ENCODE data around the gene CREB3. TPM values are rescaled to one million over a fixed set of nuclear protein-coding genes. Genes with fewer than 3 reads are reported as not detected.

CREB3 gene
- total and polyA plus RNA-seq, 4 donors: 9.2 to 21.4 (median 18.1) TPM

DNA sequence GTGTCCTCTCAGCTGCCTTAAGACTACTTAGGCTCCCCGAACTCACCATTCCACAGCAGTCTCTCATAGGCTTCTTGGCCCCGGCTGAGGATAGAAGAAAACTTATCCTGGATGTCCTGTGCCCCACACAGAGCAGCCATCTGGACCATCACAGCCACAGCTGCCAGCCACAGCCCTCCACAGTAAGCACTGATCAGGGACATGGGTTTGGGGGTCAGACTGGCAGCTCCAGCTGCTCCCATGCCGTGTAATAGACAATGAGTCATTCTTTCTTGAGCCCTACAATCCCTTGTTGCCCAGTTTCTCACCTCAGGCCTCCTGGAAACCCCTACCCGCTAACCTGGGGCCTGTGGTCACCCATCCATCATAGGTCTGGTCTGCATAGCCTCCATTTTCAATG is 5.7 kb downstream of the CREB3 start:
- peaks cover 2 to 12% (median 6%) of the 10 kb centered on the region in 4 donors for H3K4me1 ChIP-seq (ENCODE audit: control insufficient read depth in 4 of 4, insufficient read depth in 4 of 4, low read length in 3 of 4)

DNA sequence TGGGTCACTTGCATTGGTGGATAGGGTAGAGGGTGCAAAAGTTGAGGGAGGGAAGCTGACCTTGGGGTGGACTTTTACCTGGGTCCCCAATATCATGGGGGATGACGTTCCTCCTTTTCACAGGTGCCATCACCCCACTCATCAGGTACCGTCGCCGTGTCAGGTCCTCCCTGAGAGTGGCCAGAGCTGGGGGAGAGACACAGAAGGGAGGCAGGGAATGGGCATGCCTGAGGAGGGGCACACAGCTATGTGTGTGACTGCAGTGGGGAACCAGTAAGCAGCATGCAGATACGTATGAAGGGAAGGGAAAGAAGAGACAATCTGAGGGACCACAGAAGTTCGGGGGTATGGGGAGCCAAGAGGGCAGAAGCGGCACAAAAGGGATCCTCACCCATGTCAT is 6.5 kb downstream of the CREB3 start:
- no peak for DNase-seq (ENCODE audit: low spot score)
- no peaks in the 10 kb centered on the region for H3K27me3 ChIP-seq (ENCODE audit: control insufficient read depth in 4 of 4, insufficient read depth in 4 of 4, low read length in 3 of 4)
- WGBS: 88% methylated on average over 7 of the region's 7 CpGs
- no peak overlapping the region for H3K27ac ChIP-seq (ENCODE audit: low read depth in 1 of 2, low read length in 2 of 2)
- H3K9me3 ChIP-seq (ENCODE audit: control insufficient read depth in 4 of 4, low read length in 3 of 4): no peaks in the 10 kb centered on the region
- H3K4me1 ChIP-seq (ENCODE audit: control insufficient read depth in 4 of 4, insufficient read depth in 4 of 4, low read length in 3 of 4): peaks cover 0 to 5% (median under 1%) of the 10 kb centered on the region in 4 donors
- H3K9ac ChIP-seq (ENCODE audit: low read depth in 1 of 2, low read length in 2 of 2): no peak overlapping the region
- H3K36me3 ChIP-seq (ENCODE audit: control insufficient read depth in 4 of 4, insufficient read depth in 3 of 4, low read depth in 1 of 4, low read length in 3 of 4): peaks cover 20 to 79% (median 66%) of the 10 kb centered on the region in 4 donors
- no peak overlapping the region for H3K4me3 ChIP-seq (ENCODE audit: low read depth in 1 of 3, low read length in 3 of 3)
- TF ChIP-seq TAF1 (conservative IDR thresholded peaks at IDR 0.05) (no peak), YY1 (IDR thresholded peaks at IDR 0.05) (no peak)

More for the DNA sequence above, 5.7 kb downstream of the CREB3 start:
- H3K36me3 ChIP-seq (ENCODE audit: control insufficient read depth in 4 of 4, insufficient read depth in 3 of 4, low read depth in 1 of 4, low read length in 3 of 4): peaks cover 20 to 71% (median 59%) of the 10 kb centered on the region in 4 donors
- no peaks in the 10 kb centered on the region for H3K27me3 ChIP-seq (ENCODE audit: control insufficient read depth in 4 of 4, insufficient read depth in 4 of 4, low read length in 3 of 4)
- H3K27ac ChIP-seq (ENCODE audit: low read depth in 1 of 2, low read length in 2 of 2): no peak overlapping the region
- TF ChIP-seq, protein P1, sequence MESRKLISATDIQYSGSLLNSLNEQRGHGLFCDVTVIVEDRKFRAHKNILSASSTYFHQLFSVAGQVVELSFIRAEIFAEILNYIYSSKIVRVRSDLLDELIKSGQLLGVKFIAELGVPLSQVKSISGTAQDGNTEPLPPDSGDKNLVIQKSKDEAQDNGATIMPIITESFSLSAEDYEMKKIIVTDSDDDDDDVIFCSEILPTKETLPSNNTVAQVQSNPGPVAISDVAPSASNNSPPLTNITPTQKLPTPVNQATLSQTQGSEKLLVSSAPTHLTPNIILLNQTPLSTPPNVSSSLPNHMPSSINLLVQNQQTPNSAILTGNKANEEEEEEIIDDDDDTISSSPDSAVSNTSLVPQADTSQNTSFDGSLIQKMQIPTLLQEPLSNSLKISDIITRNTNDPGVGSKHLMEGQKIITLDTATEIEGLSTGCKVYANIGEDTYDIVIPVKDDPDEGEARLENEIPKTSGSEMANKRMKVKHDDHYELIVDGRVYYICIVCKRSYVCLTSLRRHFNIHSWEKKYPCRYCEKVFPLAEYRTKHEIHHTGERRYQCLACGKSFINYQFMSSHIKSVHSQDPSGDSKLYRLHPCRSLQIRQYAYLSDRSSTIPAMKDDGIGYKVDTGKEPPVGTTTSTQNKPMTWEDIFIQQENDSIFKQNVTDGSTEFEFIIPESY (IDR thresholded peaks at IDR 0.05): no peak
- TF ChIP-seq SP1 (IDR thresholded peaks at IDR 0.05) (no peak), HNF4A (conservative IDR thresholded peaks at IDR 0.05) (no peak), FOXA2 (IDR thresholded peaks at IDR 0.05) (no peak), GABPA (IDR thresholded peaks at IDR 0.05 in 1 of 2, conservative IDR thresholded peaks at IDR 0.05 in 1 of 2) (no peak), FOXA1 (IDR thresholded peaks at IDR 0.05) (no peak), YY1 (IDR thresholded peaks at IDR 0.05) (no peak), JUND (IDR thresholded peaks at IDR 0.05) (no peak), HNF4G (IDR thresholded peaks at IDR 0.05) (no peak), TAF1 (conservative IDR thresholded peaks at IDR 0.05) (no peak)
- TF ChIP-seq, protein P2, sequence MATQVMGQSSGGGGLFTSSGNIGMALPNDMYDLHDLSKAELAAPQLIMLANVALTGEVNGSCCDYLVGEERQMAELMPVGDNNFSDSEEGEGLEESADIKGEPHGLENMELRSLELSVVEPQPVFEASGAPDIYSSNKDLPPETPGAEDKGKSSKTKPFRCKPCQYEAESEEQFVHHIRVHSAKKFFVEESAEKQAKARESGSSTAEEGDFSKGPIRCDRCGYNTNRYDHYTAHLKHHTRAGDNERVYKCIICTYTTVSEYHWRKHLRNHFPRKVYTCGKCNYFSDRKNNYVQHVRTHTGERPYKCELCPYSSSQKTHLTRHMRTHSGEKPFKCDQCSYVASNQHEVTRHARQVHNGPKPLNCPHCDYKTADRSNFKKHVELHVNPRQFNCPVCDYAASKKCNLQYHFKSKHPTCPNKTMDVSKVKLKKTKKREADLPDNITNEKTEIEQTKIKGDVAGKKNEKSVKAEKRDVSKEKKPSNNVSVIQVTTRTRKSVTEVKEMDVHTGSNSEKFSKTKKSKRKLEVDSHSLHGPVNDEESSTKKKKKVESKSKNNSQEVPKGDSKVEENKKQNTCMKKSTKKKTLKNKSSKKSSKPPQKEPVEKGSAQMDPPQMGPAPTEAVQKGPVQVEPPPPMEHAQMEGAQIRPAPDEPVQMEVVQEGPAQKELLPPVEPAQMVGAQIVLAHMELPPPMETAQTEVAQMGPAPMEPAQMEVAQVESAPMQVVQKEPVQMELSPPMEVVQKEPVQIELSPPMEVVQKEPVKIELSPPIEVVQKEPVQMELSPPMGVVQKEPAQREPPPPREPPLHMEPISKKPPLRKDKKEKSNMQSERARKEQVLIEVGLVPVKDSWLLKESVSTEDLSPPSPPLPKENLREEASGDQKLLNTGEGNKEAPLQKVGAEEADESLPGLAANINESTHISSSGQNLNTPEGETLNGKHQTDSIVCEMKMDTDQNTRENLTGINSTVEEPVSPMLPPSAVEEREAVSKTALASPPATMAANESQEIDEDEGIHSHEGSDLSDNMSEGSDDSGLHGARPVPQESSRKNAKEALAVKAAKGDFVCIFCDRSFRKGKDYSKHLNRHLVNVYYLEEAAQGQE (IDR thresholded peaks at IDR 0.05): no peak
- TF ChIP-seq, protein P3, sequence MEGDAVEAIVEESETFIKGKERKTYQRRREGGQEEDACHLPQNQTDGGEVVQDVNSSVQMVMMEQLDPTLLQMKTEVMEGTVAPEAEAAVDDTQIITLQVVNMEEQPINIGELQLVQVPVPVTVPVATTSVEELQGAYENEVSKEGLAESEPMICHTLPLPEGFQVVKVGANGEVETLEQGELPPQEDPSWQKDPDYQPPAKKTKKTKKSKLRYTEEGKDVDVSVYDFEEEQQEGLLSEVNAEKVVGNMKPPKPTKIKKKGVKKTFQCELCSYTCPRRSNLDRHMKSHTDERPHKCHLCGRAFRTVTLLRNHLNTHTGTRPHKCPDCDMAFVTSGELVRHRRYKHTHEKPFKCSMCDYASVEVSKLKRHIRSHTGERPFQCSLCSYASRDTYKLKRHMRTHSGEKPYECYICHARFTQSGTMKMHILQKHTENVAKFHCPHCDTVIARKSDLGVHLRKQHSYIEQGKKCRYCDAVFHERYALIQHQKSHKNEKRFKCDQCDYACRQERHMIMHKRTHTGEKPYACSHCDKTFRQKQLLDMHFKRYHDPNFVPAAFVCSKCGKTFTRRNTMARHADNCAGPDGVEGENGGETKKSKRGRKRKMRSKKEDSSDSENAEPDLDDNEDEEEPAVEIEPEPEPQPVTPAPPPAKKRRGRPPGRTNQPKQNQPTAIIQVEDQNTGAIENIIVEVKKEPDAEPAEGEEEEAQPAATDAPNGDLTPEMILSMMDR (IDR thresholded peaks at IDR 0.05; ENCODE audit: low read depth, low read length, missing input control): no peak
- H3K9me3 ChIP-seq (ENCODE audit: control insufficient read depth in 4 of 4, low read length in 3 of 4): no peaks in the 10 kb centered on the region
- no peak for DNase-seq (ENCODE audit: low spot score)
- WGBS: 94% methylated on average over 4 of the region's 4 CpGs
- H3K9ac ChIP-seq (ENCODE audit: low read depth in 1 of 2, low read length in 2 of 2): no peak overlapping the region
- H3K4me3 ChIP-seq (ENCODE audit: low read depth in 1 of 3, low read length in 3 of 3): no peak overlapping the region

Data from liver (tissue), 9 donors.